Kidney (tissue), 14 donors: ENCODE results near the gene KCNQ1. TPM values are rescaled to one million over a fixed set of nuclear protein-coding genes. Genes with fewer than 3 reads are reported as not detected.
A peak's percentile ranks its signal among the peaks of the same experiment; 100 is the strongest.

Source experiments
- DNase-seq, 5 donors: peaks; one replicate each; pipeline ENCODE4 v3.0.0-alpha.2; 2013 to 2020
- FAIRE-seq: peaks from 2 replicates; lab custom pipeline; 2012; peaks lifted over from hg19 to GRCh38; lab: Jason Lieb, UNC
- H3K27ac ChIP-seq, 2 donors: one replicate each; pipeline ENCODE4 v1.7.0; 2013; ENCODE audit warnings: low read depth in 2 of 2, low read length in 2 of 2, inconsistent platforms in 1 of 2
- H3K27me3 ChIP-seq: one replicate; pipeline ENCODE4 v1.7.1; 2013; ENCODE audit warnings: low read length, inconsistent platforms; ENCODE audit not compliant: control insufficient read depth, insufficient read depth
- H3K36me3 ChIP-seq, 3 donors: one replicate each; pipeline versions ENCODE4 v1.7.0 to v1.7.1; 2013; ENCODE audit warnings: low read length in 3 of 3, control low read depth in 1 of 3, inconsistent platforms in 1 of 3; ENCODE audit not compliant: insufficient read depth in 3 of 3, control insufficient read depth in 2 of 3
- H3K4me1 ChIP-seq, 3 donors: one replicate each; pipeline versions ENCODE4 v1.7.0 to v1.7.1; 2013; ENCODE audit warnings: low read length in 3 of 3, inconsistent platforms in 1 of 3, low read depth in 1 of 3; ENCODE audit not compliant: control insufficient read depth in 2 of 3, insufficient read depth in 2 of 3
- H3K4me3 ChIP-seq, 3 donors: one replicate each; pipeline versions ENCODE4 v1.7.0 to v1.8.1; 2013; ENCODE audit warnings: low read length in 3 of 3, control low read depth in 1 of 3, inconsistent platforms in 1 of 3
- H3K9ac ChIP-seq, 3 donors: one replicate each; pipeline versions ENCODE4 v1.7.0 to v1.7.1; 2013; ENCODE audit warnings: low read length in 3 of 3, control low read depth in 1 of 3, inconsistent platforms in 1 of 3
- H3K9me3 ChIP-seq, 3 donors: one replicate each; pipeline versions ENCODE4 v1.7.0 to v1.7.1; 2013; ENCODE audit warnings: low read length in 3 of 3, control low read depth in 1 of 3, inconsistent platforms in 1 of 3; ENCODE audit not compliant: control insufficient read depth in 2 of 3, insufficient read depth in 1 of 3
- CTCF ChIP-seq: IDR thresholded peaks from 3 replicates; pipeline ENCODE4 v1.5.1; 2012; ENCODE audit warnings: mild to moderate bottlenecking, moderate library complexity, borderline replicate concordance; ENCODE audit not compliant: insufficient read depth; ENCODE audit errors: extremely low read depth
- intact Hi-C: fragments of 100-400 bp; cut with DNase I; formaldehyde crosslinking; loops from one replicate; pipeline ENCODE4 v1.11.1; 2022
- polyA plus RNA-seq: library from polyadenylated mRNA; stranded (reverse); fragments of 350-450 nt; fragmentation: Illumina TruSeq; extraction: RNeasy Lipid Tissue Mini Kit (QIAGEN cat#74804); gene quantifications from one replicate; pipeline ENCODE4 v1.2.3, GENCODE V29; 2014; ENCODE audit warnings: low read depth, low replicate concordance; ENCODE audit not compliant: insufficient read depth
- total RNA-seq: library from RNA; stranded (reverse); fragmentation: NEBNext Ultra II Directional; extraction: Animal tissue kit (Norgen Biotek cat#: 25700); gene quantifications from one replicate; pipeline ENCODE4 v1.2.1, GENCODE V29; 2021
- donor health status: control.
- donor health status: control.
- donor health status: control.
- donor health status: control.
- donor health status: control.
- donor health status: DM: yes; HTN: yes; CAD: no.
- donor health status: Normal renal cell carcinoma (clear cell type).

The KCNQ1 gene
- total and polyA plus RNA-seq, 2 donors from 2014 or later = 45.5 to 49.4 TPM

- no peaks in the 10 kb centered on the region for H3K36me3 ChIP-seq
- no peak overlapping the region for H3K4me3 ChIP-seq
- H3K4me1 ChIP-seq = peaks cover 0 to 12% (median 6%) of the 10 kb centered on the region in 3 donors
- TF ChIP-seq CTCF = no peak
- no peak overlapping the region for H3K9ac ChIP-seq
- no peak overlapping the region for H3K27ac ChIP-seq
- intact Hi-C loops = no loop called here
- FAIRE-seq = no peak
- H3K9me3 ChIP-seq = no peaks in the 10 kb centered on the region
- peak in 1 of 5 donors; percentile 22 for DNase-seq
- H3K27me3 ChIP-seq = no peaks in the 10 kb centered on the region
Observed at GRCh38 chr11:2704356-2704755, 259.5 kb downstream of the KCNQ1 start.

- peak in 2 of 5 donors; percentile 37 to 40 for DNase-seq
- Histone ChIP-seq H3K4me1 (peaks cover 0 to 14% (median 6%) of the 10 kb centered on the region in 3 donors), H3K9ac (no peak overlapping the region), H3K27ac (no peak overlapping the region), H3K27me3 (no peaks in the 10 kb centered on the region), H3K4me3 (no peak overlapping the region), H3K36me3 (no peaks in the 10 kb centered on the region), H3K9me3 (no peaks in the 10 kb centered on the region)
- intact Hi-C loops = no loop called here
- no peak for FAIRE-seq
- no peak for TF ChIP-seq CTCF
Observed at GRCh38 chr11:2704896-2705606, 260.2 kb downstream of the KCNQ1 start.

GRCh38 chr11:2706321-2706720, 261.5 kb downstream of the KCNQ1 start:
- H3K9me3 ChIP-seq = no peaks in the 10 kb centered on the region
- H3K4me1 ChIP-seq = peaks cover 0 to 10% (median 0%) of the 10 kb centered on the region in 3 donors
- no peaks in the 10 kb centered on the region for H3K36me3 ChIP-seq
- intact Hi-C loops = no loop called here
- FAIRE-seq = no peak
- TF ChIP-seq CTCF = no peak
- DNase-seq = peak in 1 of 5 donors; percentile 22
- no peak overlapping the region for H3K27ac ChIP-seq
- H3K27me3 ChIP-seq = no peaks in the 10 kb centered on the region
- no peak overlapping the region for H3K4me3 ChIP-seq
- H3K9ac ChIP-seq = no peak overlapping the region
